Activated gamma-delta T cell treated with Interleukin-2 at 50 U/mL for 16 hours (primary cell): Measurements from ENCODE around the gene TRIP13.
"Not testable (repeated sequence)": the region's sequence is repeated elsewhere in the genome, so short reads cannot be mapped to it uniquely, and the experiment has no call there.

Experiments used
- DNase-seq: peaks from one replicate; pipeline ENCODE4 v3.0.0-alpha.2; 2020

Gene TRIP13, protein sequence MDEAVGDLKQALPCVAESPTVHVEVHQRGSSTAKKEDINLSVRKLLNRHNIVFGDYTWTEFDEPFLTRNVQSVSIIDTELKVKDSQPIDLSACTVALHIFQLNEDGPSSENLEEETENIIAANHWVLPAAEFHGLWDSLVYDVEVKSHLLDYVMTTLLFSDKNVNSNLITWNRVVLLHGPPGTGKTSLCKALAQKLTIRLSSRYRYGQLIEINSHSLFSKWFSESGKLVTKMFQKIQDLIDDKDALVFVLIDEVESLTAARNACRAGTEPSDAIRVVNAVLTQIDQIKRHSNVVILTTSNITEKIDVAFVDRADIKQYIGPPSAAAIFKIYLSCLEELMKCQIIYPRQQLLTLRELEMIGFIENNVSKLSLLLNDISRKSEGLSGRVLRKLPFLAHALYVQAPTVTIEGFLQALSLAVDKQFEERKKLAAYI

DNA sequence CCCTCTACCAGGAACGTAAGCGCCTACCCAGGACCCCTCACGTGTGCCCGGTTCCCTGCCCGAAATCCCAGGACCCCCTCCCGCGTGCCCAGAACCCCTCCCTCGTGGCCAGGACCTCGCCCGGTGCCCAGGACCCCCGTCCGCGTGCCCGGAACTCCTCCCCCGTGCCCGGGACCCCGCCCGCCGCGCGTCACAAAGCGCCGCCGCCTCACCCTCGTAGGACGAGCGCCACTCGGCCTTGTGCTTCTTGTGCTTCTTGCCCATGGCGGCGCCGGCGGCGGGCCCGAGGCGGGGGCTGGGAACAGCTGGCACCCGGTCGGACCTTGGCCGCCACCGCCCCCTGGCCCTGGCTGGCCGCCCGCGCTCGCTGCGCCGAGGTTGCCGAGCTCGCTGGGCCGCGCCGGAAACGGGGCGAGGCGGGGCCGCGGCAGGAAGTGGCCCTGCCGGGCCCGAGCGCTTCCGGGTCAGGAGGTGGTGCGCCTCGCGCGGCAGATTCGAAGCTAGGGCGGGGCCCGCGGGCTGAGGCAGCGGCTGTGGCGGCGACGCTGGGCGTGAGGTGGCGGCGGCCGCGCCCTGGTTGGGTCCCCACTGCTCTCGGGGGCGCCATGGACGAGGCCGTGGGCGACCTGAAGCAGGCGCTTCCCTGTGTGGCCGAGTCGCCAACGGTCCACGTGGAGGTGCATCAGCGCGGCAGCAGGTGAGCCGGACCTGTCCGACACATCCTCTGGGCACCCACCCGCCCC is at the start of gene TRIP13, which contains the start of gene BRD9:
Gene TRIP13, plus strand, starts transcription at position 491 of the 743 bp plus-strand sequence. Its CDS starts 115 bp downstream, at position 606.
Gene BRD9, minus strand, starts transcription at position 408 of the 743 bp plus-strand sequence. Its CDS starts 144 bp downstream, at position 264.
- peak; percentile 77 for DNase-seq

GRCh38 chr5:843371-843770 is 49.3 kb upstream of the TRIP13 start:
- not testable (repeated sequence) for DNase-seq

- not testable (repeated sequence) for DNase-seq
These were observed 48.8 kb upstream of the TRIP13 start for GRCh38 chr5:843926-844325.

- DNase-seq, result not testable (repeated sequence)
These were observed 48.3 kb upstream of the TRIP13 start for GRCh38 chr5:844426-844825.

DNA sequence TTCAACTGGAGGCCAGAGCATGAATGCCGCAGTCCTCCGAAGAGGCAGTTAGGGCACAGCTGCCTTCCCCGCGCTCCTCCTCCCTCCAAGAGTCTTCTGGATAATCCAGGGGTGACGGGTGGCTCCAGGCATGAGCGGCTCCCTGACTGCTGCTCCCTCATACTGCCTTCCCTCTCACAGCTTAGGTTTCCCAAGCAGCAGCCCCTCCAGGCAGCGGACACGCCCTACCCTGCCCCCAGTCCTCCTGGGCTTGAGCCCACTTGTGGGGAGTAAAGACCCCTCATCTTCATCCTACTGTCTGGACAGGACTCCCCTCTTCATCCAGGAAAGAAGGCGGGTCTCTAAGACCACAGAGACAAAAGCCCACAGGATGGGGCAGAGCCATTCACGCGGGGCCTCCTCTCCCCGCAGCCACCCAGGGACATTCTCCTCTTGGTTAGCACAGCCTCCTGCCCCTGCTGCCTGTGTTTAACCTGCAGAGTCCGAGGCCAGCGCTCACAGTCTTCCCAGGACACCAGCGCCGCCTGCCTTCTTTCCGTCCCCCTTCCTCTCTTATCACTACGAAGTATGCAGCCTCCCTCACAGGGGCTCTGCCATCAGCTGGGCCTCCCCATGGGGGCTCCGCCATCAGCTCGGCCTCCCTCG is 47.5 kb upstream of the TRIP13 start:
- DNase-seq, result peak; percentile 3

GRCh38 chr5:845676-846601 is 46.7 kb upstream of the TRIP13 start:
- not testable (repeated sequence) for DNase-seq

DNA sequence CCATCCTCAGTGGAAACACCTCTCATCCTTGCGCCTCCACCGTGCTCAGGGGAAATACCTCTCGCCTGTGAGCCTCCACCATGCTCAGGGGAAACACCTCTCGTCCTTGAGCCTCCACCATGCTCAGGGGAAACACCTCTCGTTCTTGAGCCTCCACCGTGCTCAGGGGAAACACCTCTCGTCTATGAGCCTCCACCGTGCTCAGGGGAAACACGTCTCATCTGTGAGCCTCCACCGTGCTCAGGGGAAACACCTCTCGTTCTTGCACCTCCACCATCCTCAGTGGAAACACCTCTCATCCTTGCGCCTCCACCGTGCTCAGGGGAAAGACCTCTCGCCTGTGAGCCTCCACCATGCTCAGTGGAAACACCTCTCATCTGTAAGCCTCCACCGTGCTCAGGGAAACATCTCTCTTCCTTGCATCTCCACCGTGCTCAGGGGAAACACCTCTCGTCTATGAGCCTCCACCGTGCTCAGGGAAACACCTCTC is 46.0 kb upstream of the TRIP13 start:
- peak; percentile 2 for DNase-seq

DNA sequence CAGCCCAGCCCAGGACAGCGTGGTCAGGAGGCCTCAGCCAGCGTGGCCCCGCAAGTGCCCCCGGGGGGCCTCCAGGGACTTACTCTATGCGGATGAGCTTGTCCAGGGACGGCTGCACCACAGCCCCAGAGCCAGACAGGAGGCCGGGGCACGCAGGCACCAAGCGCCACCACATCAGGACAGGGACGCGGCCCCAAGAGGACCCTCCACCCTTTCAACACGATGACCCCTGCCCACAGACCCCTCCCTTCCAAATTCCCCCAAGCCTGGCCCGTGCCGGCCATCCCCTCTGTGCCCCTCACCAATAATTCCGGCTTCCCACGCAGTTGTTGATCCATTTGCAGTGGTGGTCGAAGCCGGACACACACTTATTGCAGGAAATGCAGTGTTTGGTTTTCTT is 45.5 kb upstream of the TRIP13 start:
- DNase-seq, result not testable (repeated sequence)

- not testable (repeated sequence) for DNase-seq
These were observed 44.9 kb upstream of the TRIP13 start for GRCh38 chr5:847736-848135.

- DNase-seq, result no peak
These were observed 44.0 kb upstream of the TRIP13 start for GRCh38 chr5:848671-849111.

GRCh38 chr5:849651-850301 is 42.9 kb upstream of the TRIP13 start:
- DNase-seq, result no peak

DNA sequence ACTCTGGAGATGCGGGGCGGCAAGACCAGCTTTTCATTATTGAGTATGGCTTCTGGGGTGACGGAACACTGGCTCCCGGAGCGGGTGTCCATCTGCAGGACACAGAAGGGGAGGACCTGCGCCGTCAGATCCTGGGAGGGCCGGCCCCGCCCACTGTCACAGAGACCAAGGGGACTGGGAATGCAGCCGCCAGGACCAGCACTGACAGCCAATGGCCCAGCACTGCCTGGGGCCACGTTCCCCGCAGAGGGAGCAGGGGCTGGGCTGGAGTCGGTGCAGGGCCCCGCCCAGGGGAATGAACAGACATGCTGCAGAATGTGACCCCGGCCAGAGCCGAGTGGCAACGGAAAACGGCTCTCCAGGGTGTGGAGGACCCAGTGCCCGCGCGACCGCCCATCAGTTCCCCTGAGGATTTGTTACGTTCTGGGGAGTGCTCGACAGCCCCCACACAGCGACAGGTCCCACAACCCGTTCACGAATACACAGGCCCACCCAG is 42.1 kb upstream of the TRIP13 start, which contains the start of gene ZDHHC11:
Gene ZDHHC11, minus strand, starts transcription at position 476 of the 496 bp plus-strand sequence. Its CDS starts 384 bp downstream, at position 92.
- DNase-seq, result peak; percentile 0

- peak; percentile 1 for DNase-seq
These were observed 41.6 kb upstream of the TRIP13 start for GRCh38 chr5:851076-851475.

DNA sequence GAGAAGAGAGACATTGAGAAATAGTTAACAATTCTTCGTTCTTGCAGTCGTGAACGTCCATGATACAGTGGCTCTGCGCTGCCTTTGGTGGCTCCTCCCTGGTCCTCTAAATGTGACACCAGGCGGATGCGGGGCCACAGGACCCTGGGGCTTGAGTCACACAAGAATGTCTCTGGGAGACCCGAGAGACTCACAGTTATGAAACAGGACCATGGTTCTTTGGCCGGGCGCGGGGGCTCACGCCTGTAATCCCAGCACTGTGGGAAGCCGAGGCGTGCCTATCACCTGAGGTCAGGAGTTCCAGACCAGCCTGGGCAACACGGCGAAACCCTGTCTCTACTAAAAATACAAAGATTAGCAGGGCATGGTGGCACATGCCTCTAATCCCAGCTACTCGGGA is 41.1 kb upstream of the TRIP13 start:
- no peak for DNase-seq

- DNase-seq, result no peak
These were observed 40.7 kb upstream of the TRIP13 start for GRCh38 chr5:852018-852417.

GRCh38 chr5:852431-853401 is 40.0 kb upstream of the TRIP13 start:
- no peak for DNase-seq

GRCh38 chr5:853416-854090 is 39.1 kb upstream of the TRIP13 start:
- DNase-seq, result not testable (repeated sequence)

- DNase-seq, result no peak
These were observed 38.5 kb upstream of the TRIP13 start for GRCh38 chr5:854217-854616.
